Measurements from ENCODE around the gene BOK. TPM values are rescaled to one million over a fixed set of nuclear protein-coding genes. Genes with fewer than 3 reads are reported as not detected.

BOK gene
- polyA plus RNA-seq, 1 experiment, result 42.9 TPM

DNA sequence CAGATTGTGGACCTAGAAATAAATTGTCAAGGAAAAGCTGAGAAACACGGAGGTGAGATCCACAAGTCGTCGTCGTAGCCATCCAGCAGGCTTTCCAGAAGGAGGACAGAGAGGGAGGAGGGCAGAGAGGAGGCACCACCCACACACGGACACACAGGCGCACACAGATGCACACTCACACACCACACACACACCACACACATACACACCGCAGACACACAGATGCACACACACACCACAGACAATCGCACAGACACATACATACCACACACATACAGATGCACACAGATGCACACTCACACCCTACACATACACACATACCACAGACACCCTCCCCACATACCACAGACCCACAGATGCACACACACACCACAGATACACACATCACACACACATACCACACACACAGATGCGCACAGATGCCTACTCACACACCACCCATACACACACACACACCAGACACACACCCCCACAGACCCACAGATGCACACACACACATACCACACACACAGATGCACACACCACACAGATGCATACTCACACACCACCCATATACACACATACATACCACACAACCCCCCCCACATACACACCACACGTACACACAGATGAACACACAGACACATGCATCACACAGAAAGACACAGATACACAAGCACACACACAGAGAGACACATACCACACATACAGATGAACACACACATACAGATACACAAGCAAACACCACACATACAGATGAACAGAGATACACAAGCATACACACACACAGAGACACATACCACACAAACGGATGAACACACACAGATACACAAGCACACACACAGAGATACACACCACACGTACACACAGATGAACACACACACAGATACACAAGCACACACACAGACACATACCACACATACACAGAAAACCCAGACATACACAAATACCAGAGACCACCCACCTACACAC, 12.7 kb upstream of the BOK start:
- no peaks in the 10 kb centered on the region for H3K36me3 ChIP-seq (ENCODE audit: control insufficient read depth, insufficient read depth, low read length)
- POLR2A ChIA-PET, result no interaction called here
- H3K27me3 ChIP-seq (ENCODE audit: control insufficient read depth, insufficient read depth, low read length), result no peaks in the 10 kb centered on the region
- no peak for DNase-seq (ENCODE audit: low read depth)
- TF ChIP-seq, protein P1, sequence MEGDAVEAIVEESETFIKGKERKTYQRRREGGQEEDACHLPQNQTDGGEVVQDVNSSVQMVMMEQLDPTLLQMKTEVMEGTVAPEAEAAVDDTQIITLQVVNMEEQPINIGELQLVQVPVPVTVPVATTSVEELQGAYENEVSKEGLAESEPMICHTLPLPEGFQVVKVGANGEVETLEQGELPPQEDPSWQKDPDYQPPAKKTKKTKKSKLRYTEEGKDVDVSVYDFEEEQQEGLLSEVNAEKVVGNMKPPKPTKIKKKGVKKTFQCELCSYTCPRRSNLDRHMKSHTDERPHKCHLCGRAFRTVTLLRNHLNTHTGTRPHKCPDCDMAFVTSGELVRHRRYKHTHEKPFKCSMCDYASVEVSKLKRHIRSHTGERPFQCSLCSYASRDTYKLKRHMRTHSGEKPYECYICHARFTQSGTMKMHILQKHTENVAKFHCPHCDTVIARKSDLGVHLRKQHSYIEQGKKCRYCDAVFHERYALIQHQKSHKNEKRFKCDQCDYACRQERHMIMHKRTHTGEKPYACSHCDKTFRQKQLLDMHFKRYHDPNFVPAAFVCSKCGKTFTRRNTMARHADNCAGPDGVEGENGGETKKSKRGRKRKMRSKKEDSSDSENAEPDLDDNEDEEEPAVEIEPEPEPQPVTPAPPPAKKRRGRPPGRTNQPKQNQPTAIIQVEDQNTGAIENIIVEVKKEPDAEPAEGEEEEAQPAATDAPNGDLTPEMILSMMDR (IDR thresholded peaks at IDR 0.05; ENCODE audit: insufficient read depth, low read depth, low read length), result no peak
- CTCF ChIA-PET, result no interaction called here
- no peak overlapping the region for H3K4me3 ChIP-seq (ENCODE audit: low read depth, low read length)

DNA sequence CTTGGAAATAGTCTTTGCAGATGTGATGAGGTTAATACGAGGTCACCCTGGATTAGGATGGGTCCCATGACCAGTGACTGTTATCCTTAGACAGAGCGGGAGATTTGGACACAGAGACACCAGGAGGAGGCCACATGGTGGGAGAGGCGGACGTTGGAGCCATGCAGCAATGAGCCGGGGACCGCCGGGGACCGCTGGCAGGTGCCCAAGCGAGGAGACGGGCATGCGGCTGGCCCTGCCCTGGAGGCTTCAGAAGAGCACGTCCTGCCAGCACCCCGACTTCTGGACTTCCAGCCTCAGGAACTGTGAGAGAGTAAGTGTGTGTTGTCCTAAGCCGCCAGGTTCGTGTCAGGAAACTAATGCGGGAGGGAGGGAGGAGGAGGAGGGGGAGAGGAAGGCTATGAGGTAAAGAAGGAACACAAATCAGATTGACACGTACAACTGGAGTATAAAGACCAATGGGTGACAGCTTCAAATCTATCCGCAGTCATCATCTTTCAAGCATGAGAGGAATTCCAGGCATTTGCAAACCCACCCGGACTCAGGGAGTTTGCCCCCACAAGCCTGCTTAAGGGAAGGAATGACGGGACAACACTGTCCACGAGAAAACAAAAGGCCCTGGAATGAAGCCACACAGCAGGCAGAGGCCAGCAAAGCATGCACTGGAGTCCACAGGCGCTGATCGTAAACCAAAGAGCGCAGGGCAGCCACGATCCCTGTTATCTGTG, 11.6 kb upstream of the BOK start:
- DNase-seq (ENCODE audit: low read depth), result peak; percentile 97
- CTCF ChIA-PET, result interaction anchor here (1.2 to 1.7 kb wide), 2 partner anchors 11 to 17 kb away, joined by 3 to 6 read pairs; no protein-coding TSS in a partner anchor
- POLR2A ChIA-PET, result interaction anchor here (0.5 to 1.0 kb wide), 2 partner anchors 12 to 240 kb away, joined by 3 to 5 read pairs; partner anchors contain the start of gene BOK
- H3K36me3 ChIP-seq (ENCODE audit: control insufficient read depth, insufficient read depth, low read length), result no peaks in the 10 kb centered on the region
- no peaks in the 10 kb centered on the region for H3K27me3 ChIP-seq (ENCODE audit: control insufficient read depth, insufficient read depth, low read length)
- TF ChIP-seq, protein P1 (IDR thresholded peaks at IDR 0.05; ENCODE audit: insufficient read depth, low read depth, low read length), result no peak
- no peak overlapping the region for H3K4me3 ChIP-seq (ENCODE audit: low read depth, low read length)

DNA sequence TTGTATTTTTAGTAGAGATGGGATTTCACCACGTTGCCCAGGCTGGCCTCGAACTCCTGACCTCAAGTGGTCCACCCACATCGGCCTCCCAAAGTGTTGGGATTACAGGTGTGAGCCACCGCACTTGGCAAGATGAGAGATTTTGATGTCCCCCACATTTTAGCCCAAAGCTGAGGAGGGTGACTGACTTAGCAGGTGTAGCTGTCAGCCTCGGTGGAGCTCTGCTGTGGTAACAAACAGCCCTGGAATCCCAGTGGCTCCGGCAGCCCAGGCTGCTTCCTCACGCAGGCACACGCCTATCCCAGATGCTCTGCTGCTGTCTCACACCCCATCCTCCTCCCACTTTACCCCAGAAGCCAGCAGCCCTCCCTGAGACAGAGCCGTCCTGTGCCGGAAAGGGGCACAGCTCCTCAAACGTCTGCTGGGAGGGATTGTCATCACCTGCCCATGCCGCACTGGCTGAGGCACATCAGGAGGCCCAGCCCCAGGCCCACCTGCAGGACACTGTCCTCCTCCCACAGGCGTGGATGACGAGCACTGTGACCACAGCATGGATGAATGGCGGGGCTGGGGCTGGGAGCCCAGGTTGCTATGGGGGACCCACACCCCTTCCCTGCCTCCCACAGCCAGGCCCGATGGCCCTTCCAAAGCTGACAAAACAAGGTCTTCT, 10.6 kb upstream of the BOK start:
- TF ChIP-seq, protein P1 (IDR thresholded peaks at IDR 0.05; ENCODE audit: insufficient read depth, low read depth, low read length), result no peak
- Histone ChIP-seq H3K27me3 (ENCODE audit: control insufficient read depth, insufficient read depth, low read length) (no peaks in the 10 kb centered on the region), H3K4me3 (ENCODE audit: low read depth, low read length) (no peak overlapping the region), H3K36me3 (ENCODE audit: control insufficient read depth, insufficient read depth, low read length) (no peaks in the 10 kb centered on the region)
- ChIA-PET CTCF (interaction anchor here (1.2 to 1.7 kb wide), 2 partner anchors 10 to 16 kb away, joined by 3 to 6 read pairs; no protein-coding TSS in a partner anchor), POLR2A (interaction anchor here (1.0 kb wide), 1 partner anchor 11 kb away, joined by 3 read pairs; the partner anchor contains the start of gene BOK)
- DNase-seq (ENCODE audit: low read depth), result no peak

DNA sequence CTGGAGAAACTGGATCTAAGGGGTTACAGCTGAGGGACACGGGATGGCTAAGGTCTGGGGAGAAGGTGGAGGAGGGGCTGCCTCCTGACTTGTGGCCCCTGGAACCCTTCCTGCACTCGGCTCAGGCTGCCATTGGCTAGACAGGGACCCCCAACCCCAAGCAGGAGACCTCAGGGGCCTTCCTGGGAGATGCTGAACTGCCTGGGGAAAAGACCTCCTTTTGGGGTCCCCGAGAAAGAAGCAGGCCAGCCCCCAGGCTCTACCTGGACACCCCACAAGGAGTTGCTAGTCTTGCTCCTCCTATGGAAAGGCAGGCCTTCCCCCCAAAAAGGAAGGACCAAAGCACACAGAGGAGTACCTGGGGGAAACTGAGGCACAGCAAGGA, 10.1 kb upstream of the BOK start:
- Histone ChIP-seq H3K27me3 (ENCODE audit: control insufficient read depth, insufficient read depth, low read length) (no peaks in the 10 kb centered on the region), H3K36me3 (ENCODE audit: control insufficient read depth, insufficient read depth, low read length) (no peaks in the 10 kb centered on the region), H3K4me3 (ENCODE audit: low read depth, low read length) (no peak overlapping the region)
- ChIA-PET CTCF (interaction anchor here (0.6 to 0.9 kb wide), 2 partner anchors 14 to 116 kb away, joined by 3 read pairs; no protein-coding TSS in a partner anchor), POLR2A (no interaction called here)
- TF ChIP-seq, protein P1 (IDR thresholded peaks at IDR 0.05; ENCODE audit: insufficient read depth, low read depth, low read length), result no peak
- no peak for DNase-seq (ENCODE audit: low read depth)

Data from BJ (cell line).